Activated T-cell treated with anti-CD3 and anti-CD28 coated beads, Interleukin-2, amount 50 U/mL, for 48 hours (primary cell): ENCODE results near the gene CAPN1.
A peak's percentile ranks its signal among the peaks of the same experiment; 100 is the strongest.

Experiments
- DNase-seq, 2 experiments: peaks; one replicate each; pipeline ENCODE4 v3.0.0-alpha.2; 2020

CAPN1 gene

DNA sequence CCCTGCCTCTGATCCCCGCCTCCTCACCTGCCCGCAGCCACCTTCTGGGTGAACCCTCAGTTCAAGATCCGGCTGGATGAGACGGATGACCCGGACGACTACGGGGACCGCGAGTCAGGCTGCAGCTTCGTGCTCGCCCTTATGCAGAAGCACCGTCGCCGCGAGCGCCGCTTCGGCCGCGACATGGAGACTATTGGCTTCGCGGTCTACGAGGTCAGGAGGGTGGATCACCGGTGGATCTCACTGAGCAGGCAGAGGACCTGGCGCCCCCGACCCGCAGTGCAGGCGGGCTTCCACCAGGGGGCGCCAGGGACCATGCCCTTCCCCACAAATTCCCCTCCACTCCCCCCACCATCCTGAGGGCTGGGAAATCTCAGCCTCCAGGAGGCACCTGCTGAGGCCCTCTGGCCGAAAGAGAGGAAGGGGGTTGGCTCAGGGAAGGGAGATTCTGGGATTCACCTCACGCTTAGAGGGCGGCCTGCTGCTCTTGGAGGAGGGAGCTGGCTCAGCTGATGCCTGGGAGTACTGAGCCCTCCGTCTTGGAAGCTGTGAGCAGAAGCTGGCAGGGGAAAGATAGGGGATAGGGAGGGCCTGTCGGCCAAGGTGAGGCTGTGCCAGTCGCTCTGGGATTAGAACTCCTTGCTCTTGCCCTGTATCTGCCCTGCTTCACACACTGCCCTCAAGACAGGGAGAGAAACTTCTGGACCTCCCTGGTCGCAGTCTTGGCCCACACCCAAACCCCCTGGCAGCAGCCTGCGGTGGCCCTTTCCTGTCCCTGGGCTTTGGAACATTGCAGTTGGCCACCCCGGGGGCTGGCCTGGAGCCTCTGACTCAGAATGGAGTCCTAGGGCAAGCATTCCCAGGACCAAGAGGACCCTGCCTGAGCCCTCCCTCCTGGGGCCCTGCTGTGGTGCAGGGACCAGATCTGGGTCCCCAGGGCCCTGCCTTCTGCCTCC is 23.2 kb downstream of the CAPN1 start:
- peak; percentile 69 to 73 for DNase-seq

DNA sequence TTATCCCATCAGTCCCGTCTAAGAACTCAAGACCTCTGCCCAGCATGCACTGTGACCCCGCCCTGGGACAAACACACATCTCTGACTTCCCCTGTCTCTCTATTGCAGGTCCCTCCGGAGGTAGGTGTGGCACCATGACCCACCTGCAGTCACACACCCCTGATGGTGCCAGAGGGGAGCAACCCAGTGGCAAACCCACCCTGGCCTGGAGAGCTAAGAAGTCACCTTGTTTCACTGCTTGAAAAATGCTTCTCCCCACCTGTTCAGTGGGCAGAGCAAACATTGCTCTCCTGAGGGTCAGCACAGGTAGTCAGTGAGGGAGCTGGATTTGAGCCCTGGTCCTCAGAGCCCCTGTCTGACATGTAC is 23.9 kb downstream of the CAPN1 start:
- DNase-seq: no peak

GRCh38 chr11:65206441-65206841 is 24.7 kb downstream of the CAPN1 start:
- no peak for DNase-seq

DNA sequence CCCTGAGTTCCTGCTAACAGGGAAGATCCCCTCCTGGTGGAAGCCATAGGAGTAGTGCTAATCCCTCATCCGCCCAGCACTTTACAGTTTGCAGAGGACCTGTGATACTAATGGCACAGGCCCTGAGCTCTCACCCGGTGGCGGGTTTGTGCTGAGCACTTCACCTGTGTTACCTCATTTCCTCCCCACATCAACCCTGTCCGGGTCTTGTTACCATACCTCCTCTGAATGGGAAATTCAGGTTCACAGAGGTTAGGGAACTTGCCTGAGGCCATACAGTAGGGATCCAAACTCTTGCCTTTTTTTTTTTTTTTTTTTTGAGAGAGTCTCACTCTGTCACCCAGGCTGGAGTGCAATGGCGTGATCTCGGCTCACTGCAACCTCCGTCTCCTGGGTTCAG is 25.2 kb downstream of the CAPN1 start:
- no peak for DNase-seq

DNA sequence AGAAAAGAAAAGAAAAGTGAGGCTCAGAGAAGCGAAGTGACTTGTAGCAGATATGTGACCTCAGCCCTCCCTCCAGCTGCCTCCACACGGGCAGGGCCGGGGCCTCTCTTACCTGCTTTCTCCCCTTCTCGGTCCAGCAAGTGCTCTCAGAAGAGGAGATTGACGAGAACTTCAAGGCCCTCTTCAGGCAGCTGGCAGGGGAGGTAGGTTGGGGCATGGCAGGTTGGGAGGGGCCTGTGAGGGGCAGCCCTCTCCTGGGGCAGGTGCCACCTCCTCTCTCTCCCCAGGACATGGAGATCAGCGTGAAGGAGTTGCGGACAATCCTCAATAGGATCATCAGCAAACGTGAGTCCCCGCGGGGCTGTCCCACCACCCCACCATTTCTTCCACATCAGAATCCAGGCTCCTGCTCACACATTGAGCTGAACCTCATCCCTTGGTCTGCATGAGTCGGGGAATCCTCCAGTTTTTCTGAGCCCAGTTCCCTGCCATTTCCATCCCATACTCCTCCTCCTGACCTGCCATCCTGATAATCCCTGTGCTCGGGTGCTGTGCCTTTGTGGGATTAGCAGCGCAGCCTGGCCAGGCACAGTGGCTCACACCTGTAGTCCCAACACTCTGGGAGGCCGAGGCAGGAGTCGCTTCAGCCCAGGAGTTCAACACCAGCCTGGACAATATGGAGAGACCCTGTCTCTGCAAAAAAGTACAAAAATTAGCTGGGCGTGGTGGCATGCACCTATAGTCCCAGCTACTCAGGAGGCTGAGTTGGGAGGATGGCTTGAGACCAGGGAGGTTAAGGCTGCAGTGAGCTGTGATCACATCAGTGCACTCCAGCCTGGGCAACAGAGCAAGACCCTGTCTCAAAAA is 26.4 kb downstream of the CAPN1 start:
- DNase-seq: no peak

DNA sequence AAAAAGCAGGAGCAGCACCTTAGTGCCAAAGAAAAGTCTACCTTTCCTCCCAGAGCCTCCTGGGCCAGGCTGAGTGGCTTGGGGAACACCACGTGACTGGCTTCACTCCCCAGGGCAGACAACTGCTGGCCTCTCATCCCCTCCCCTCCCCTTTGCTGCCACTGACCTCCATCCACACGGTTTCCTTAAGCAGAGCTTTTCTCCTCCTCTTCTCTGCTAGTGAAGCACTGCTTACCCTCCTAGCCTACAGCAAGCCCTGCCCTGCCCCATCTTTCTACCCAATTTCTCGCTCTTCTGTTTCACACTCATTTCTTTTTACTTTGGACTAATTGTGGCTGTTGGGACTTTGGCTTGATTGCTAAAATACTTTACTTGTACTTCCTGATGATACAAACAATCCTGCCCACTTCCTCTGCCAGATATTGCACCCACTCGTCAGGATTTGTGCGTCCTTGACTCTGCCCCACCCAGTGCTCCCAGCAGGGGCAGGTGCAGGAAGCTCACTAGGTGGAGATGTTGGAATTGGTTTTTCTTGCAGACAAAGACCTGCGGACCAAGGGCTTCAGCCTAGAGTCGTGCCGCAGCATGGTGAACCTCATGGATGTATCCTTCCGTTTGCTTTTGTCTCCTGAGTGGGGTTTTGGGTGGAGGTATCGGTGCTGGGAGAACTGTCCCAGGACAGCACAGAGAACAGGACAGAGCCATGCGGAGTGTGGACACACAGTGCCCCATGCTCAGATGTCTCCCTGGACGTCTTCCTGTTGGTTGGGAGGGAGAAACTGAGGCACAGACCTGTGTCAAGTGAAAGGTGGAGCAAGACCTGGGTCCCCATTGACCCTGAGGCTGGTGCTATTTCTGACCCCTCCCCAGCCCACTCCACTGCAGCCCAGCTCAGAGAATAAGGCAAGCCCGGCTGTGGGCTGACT is 27.3 kb downstream of the CAPN1 start:
- no peak for DNase-seq

- no peak for DNase-seq
These were observed 28.1 kb downstream of the CAPN1 start for GRCh38 chr11:65209711-65210360.

GRCh38 chr11:65210361-65210731 is 28.6 kb downstream of the CAPN1 start:
- DNase-seq: no peak

- no peak for DNase-seq
These were observed 29.0 kb downstream of the CAPN1 start for GRCh38 chr11:65210748-65211147.

GRCh38 chr11:65211293-65212105 is 29.8 kb downstream of the CAPN1 start:
- DNase-seq: no peak

DNA sequence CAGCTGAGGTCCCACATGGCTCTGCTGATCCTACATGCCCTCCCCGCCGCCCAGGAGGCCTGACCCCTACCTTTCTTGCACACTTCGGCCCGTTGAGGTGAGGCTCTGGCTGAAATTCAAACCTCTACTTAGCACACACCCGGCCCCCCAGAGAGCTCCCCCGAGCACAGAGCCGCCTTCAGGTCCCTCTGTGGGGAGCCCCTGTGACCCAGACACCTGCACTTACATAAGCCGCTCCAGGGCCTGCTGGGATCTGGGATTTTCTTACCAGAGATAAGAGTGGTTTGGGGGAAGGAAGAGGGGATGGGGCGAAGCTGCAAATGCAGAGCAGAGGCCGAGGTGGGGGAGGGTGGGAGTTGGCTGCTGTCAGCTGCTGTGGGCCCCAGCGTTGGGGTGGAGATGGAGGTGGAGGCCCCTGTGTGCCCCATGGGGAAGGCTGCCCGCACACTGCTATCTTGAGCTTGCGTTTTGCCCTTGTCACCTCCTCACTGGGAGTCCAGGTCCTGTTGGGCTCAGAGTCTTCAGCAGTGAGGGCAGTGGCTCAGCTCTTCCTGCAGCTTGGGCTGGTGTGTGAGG is 30.6 kb downstream of the CAPN1 start:
- DNase-seq: no peak

GRCh38 chr11:65213322-65214211 is 31.8 kb downstream of the CAPN1 start:
- no peak for DNase-seq

DNA sequence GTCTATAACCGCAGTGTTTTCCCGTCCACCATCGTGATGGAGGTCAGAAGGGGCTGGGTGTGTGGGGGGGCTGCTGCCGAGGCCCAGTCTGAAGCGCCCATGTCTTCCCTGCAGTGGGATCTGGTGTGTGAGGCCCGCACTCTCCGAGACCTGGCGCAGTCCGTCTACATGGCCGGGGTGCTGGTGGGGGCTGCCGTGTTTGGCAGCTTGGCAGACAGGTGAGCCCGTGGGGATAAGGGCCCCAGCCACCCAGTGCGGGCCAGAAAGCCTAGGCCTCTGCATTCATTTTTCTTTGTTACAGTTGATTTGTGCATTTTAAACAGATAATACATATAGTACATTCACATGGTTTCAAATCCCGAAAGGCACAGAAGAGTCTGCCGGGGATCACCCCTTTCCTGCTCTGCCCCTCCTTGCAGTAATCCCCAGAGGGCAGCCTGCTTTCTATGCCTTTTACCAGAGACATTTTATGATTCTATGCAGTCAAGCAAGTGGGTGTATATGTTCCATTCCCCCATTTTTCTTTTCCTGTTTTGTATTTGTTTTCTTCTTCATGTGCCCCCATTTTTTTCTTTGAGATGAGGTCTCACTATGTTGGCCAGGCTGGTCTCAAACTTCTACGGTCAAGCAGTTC is 32.6 kb downstream of the CAPN1 start:
- DNase-seq: no peak

GRCh38 chr11:65215441-65216076 is 33.8 kb downstream of the CAPN1 start:
- DNase-seq: peak; percentile 45 to 56

GRCh38 chr11:65216830-65217229 is 35.1 kb downstream of the CAPN1 start:
- no peak for DNase-seq

GRCh38 chr11:65217441-65218423 is 36.0 kb downstream of the CAPN1 start:
- DNase-seq: no peak

GRCh38 chr11:65218446-65218845 is 36.7 kb downstream of the CAPN1 start:
- no peak for DNase-seq

DNA sequence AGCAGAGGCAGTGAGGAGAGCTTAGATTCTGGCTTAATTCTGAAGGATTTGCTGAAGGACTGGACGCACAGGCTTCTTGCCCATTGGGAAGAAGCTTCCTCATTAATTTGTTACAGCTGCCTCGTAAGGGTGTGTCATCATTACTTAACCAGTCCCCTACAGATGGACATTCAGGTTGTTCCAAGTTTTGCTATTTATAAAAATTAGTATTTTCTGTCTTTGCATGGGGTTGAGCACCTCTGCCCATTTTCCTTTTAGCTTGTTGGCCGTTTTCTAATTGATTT is 38.1 kb downstream of the CAPN1 start:
- no peak for DNase-seq
